Smooth muscle cell (in vitro differentiated cells): ENCODE measurements around the gene CRACR2B. TPM values are rescaled to one million over a fixed set of nuclear protein-coding genes. Genes with fewer than 3 reads are reported as not detected.

Experiments used
- DNase-seq: peaks from one replicate; lab custom pipeline; 2025; ENCODE audit not compliant: unreplicated experiment; lab: John Stamatoyannopoulos, UW
- H2AFZ ChIP-seq: fragments of 200-600 bp; sonication (generic); 2 replicates; pipeline ENCODE4 v1.6.0; 2016; ENCODE audit warnings: antibody characterized with exemption, low read depth, mild to moderate bottlenecking
- H3F3A ChIP-seq: fragments of 200-600 bp; sonication (generic); 2 replicates; pipeline ENCODE4 v1.6.0; 2017; ENCODE audit warnings: antibody characterized with exemption, low read depth
- H3K27ac ChIP-seq: fragments of 200-600 bp; sonication (generic); 2 replicates; pipeline ENCODE4 v1.5.1; 2016; ENCODE audit warnings: low read depth, mild to moderate bottlenecking
- H3K27me3 ChIP-seq: fragments of 200-600 bp; sonication (generic); 2 replicates; pipeline ENCODE4 v1.6.1; 2016; ENCODE audit warnings: low read depth, mild to moderate bottlenecking
- H3K36me3 ChIP-seq: fragments of 200-600 bp; sonication (generic); 2 replicates; pipeline ENCODE4 v1.5.1; 2016; ENCODE audit warnings: low read depth
- H3K4me1 ChIP-seq: fragments of 200-600 bp; sonication (generic); 2 replicates; pipeline ENCODE4 v1.5.1; 2016; ENCODE audit warnings: low read depth
- H3K4me2 ChIP-seq: fragments of 200-600 bp; sonication (generic); 2 replicates; pipeline ENCODE4 v1.6.0; 2016; ENCODE audit warnings: mild to moderate bottlenecking
- H3K4me3 ChIP-seq: fragments of 200-600 bp; sonication (generic); 2 replicates; pipeline ENCODE4 v1.5.1; 2016; ENCODE audit warnings: mild to moderate bottlenecking
- H3K79me2 ChIP-seq: fragments of 200-600 bp; sonication (generic); 2 replicates; pipeline ENCODE4 v1.6.0; 2016; ENCODE audit warnings: low read depth, mild to moderate bottlenecking
- H3K9ac ChIP-seq: fragments of 200-600 bp; sonication (generic); 2 replicates; pipeline ENCODE4 v1.6.0; 2016; ENCODE audit warnings: low read depth
- H3K9me3 ChIP-seq: fragments of 200-600 bp; sonication (generic); replicated peaks from 2 replicates; pipeline ENCODE4 v1.5.1; 2016; ENCODE audit warnings: low read depth
- H4K20me1 ChIP-seq: fragments of 200-600 bp; sonication (generic); 2 replicates; pipeline ENCODE4 v1.6.0; 2016; ENCODE audit warnings: low read depth
- WGBS: methylation state at CpG from one replicate; pipeline ENCODE4 v1.1.7; 2016; ENCODE audit warnings: low lambda C conversion rate; 5-methylcytosine and 5-hydroxymethylcytosine counted together
- polyA plus RNA-seq: library from polyadenylated mRNA; unstranded; fragments of >200 nt; fragmentation: Nextera tagmentation; extraction: Ambion mirVana; gene quantifications from 2 replicates; pipeline ENCODE4 v1.2.1, GENCODE V29; 2016
- total RNA-seq: library from RNA; depleted of rRNA; stranded (reverse); fragments of >200 nt; gene quantifications from 2 replicates; pipeline ENCODE4 v1.2.3, GENCODE V29; 2014
- TF ChIP-seq, protein P1 (sequence below): fragments of 200-600 bp; sonication (generic); IDR thresholded peaks from 2 replicates; pipeline ENCODE4 v1.5.1; 2017; ENCODE audit warnings: borderline replicate concordance, mild to moderate bottlenecking, antibody characterized with exemption; ENCODE audit not compliant: insufficient read depth, poor library complexity, severe bottlenecking

The CRACR2B gene
- total and polyA plus RNA-seq, 2 experiments from 2014 or later = 0.10 to 0.36 TPM

DNA sequence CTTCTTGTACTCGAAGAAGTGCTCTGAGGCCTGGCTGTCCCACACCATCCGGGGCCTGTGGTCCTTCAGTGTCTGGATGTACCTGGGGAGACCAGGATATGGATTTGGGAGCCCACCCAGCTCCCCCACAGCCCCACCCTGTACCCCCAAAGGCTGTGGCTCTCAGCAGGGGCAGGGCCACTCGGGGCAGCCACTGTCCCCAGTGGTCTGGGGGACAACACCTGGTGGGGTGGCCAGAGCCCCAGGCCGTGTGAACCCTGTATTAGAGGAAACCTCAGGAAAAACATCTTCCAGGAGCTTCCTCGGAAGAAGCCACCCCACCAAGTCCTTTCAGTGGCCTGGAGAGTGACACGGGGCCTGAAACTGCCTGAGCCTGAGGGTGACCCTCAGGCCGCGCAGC is 42.7 kb downstream of the CRACR2B start:
- Histone ChIP-seq H3K4me1 (no peaks in the 10 kb centered on the region), H2AFZ (no peak overlapping the region), H3K4me3 (no peak overlapping the region), H3K79me2 (no peaks in the 10 kb centered on the region), H3K4me2 (no peak overlapping the region), H4K20me1 (peaks cover 10% of the 10 kb centered on the region), H3K9ac (no peak overlapping the region), H3K27ac (no peak overlapping the region), H3K27me3 (no peaks in the 10 kb centered on the region), H3K9me3 (no peaks in the 10 kb centered on the region), H3K36me3 (no peaks in the 10 kb centered on the region), H3F3A (no peaks in the 10 kb centered on the region)
- TF ChIP-seq, protein P1, sequence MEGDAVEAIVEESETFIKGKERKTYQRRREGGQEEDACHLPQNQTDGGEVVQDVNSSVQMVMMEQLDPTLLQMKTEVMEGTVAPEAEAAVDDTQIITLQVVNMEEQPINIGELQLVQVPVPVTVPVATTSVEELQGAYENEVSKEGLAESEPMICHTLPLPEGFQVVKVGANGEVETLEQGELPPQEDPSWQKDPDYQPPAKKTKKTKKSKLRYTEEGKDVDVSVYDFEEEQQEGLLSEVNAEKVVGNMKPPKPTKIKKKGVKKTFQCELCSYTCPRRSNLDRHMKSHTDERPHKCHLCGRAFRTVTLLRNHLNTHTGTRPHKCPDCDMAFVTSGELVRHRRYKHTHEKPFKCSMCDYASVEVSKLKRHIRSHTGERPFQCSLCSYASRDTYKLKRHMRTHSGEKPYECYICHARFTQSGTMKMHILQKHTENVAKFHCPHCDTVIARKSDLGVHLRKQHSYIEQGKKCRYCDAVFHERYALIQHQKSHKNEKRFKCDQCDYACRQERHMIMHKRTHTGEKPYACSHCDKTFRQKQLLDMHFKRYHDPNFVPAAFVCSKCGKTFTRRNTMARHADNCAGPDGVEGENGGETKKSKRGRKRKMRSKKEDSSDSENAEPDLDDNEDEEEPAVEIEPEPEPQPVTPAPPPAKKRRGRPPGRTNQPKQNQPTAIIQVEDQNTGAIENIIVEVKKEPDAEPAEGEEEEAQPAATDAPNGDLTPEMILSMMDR = no peak
- no peak for DNase-seq
- WGBS = 95% methylated on average over 8 of the region's 8 CpGs

DNA sequence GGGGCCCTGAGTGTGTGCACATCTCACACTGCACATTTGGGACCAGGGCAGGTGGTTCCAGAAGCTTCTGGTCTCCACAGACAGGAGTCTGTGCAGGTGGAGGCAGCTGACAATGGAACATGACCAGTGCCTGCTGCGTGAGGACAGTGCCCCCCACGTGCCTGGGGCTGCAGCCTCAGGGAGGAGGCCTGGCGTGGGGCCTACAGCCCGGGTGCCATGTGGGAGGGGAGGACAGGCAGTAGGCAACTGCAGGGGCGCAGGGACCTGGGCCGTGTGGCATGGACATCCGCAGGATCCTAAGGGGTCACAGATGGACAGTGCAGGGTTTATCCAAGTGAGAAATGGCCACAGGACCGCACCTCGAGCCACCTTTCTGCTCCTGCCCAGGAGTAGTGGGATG is 43.8 kb downstream of the CRACR2B start:
- Histone ChIP-seq H3K36me3 (no peaks in the 10 kb centered on the region), H3K4me1 (no peaks in the 10 kb centered on the region), H3K9ac (no peak overlapping the region), H3K27ac (no peak overlapping the region), H4K20me1 (peaks cover 7% of the 10 kb centered on the region), H3K4me3 (no peak overlapping the region), H2AFZ (no peak overlapping the region), H3K27me3 (no peaks in the 10 kb centered on the region), H3K79me2 (no peaks in the 10 kb centered on the region), H3K9me3 (no peaks in the 10 kb centered on the region), H3K4me2 (no peak overlapping the region), H3F3A (no peaks in the 10 kb centered on the region)
- no peak for DNase-seq
- TF ChIP-seq, protein P1 = no peak
- 82% methylated on average over 9 of the region's 9 CpGs for WGBS

DNA sequence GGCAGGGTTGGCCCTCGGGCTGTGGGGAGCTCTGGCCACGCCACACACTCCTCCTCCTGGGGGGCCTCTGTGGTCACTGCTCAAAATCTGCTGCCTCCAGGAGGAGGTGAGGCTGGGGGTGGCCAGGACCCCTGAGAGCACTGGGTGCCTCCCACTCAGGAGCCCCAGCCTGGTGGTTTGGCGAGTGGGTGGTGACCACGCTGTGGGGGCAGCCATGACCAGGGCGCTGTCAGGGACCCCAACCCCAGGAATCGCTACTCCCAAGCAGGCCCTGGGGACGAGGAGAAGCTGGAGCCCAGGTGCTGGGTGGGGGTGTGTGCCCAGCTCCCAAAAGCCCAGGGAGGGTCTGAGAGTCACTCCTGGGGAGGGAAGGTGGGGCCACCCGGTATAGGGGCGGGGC is 45.1 kb downstream of the CRACR2B start:
- DNase-seq = no peak
- Histone ChIP-seq H3K27ac (no peak overlapping the region), H2AFZ (no peak overlapping the region), H3K4me2 (no peak overlapping the region), H3K9ac (no peak overlapping the region), H3K4me1 (no peaks in the 10 kb centered on the region), H3K4me3 (no peak overlapping the region), H3K27me3 (no peaks in the 10 kb centered on the region), H3F3A (no peaks in the 10 kb centered on the region), H3K9me3 (no peaks in the 10 kb centered on the region), H4K20me1 (no peaks in the 10 kb centered on the region), H3K79me2 (no peaks in the 10 kb centered on the region), H3K36me3 (no peaks in the 10 kb centered on the region)
- 89% methylated on average over 9 of the region's 9 CpGs for WGBS
- TF ChIP-seq, protein P1 = no peak

DNA sequence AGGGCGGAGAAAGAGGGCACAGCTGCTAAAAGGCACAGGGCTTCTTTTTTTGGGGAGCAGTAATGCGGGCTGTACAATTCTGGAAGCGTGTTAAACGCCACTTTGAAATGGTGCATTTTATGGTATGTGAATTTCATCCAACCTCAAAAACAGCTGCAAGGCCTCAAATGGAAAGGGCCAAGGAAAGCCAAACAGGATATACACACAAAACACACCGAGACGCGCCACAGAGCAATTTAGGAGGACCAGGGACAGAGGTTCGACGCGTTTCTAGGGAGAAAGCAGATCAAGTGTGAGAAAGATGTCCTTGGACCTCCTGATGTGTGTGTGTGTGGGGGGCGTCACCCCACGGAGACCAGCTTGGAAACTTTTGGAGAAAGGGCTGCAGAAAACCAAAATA is 46.0 kb downstream of the CRACR2B start:
- WGBS = 86% methylated on average over 12 of the region's 12 CpGs
- Histone ChIP-seq H3K27me3 (no peaks in the 10 kb centered on the region), H3K4me1 (no peaks in the 10 kb centered on the region), H2AFZ (no peak overlapping the region), H3K27ac (no peak overlapping the region), H3F3A (no peaks in the 10 kb centered on the region), H3K9ac (no peak overlapping the region), H4K20me1 (no peaks in the 10 kb centered on the region), H3K9me3 (no peaks in the 10 kb centered on the region), H3K4me3 (no peak overlapping the region), H3K4me2 (no peak overlapping the region), H3K36me3 (no peaks in the 10 kb centered on the region), H3K79me2 (no peaks in the 10 kb centered on the region)
- DNase-seq = no peak
- TF ChIP-seq, protein P1 = no peak
